ENCODE measurements around the gene WARS2.

The WARS2 gene

DNA sequence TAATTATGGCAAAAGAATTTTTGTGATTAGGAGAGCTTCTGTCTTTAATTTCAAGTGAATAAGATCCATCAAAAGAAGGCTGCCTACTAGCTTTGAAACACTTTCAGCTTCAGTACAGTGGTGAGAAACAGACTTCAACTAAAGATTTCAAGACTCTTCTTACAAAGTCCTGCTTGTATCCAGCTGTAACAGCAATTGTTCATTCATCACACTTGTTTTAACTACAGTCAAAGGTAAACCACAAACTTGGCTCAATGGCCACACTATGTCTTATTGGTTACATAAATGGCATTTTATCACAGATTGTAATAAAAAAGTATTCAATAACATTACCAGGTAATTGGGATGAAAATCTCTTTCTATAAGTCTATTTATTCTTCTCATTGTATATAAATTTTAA is 59.2 kb downstream of the WARS2 start:
- DNase-seq: no peak

DNA sequence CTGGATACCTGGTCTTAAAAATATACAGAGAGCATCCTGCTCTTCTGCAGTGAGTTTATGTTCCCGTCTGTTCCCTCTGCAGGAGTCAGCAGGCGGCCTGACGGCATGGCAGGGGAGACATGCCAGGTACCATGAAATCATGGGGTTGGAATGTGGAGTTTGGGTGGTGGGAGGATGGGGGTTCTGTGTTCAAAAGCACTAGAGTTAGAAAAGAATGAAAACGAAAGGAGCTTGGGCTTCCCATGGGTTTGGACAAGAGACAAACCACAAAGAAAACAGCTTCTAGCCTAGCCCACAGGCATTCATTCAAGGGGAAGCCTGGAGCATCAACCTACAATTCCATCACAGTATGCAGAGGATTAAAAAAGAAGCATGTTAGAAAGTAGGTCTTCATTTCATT is 59.9 kb downstream of the WARS2 start:
- no peak for DNase-seq

- no peak for DNase-seq
Observed at GRCh38 chr1:119079881-119080280, 60.6 kb downstream of the WARS2 start.

DNA sequence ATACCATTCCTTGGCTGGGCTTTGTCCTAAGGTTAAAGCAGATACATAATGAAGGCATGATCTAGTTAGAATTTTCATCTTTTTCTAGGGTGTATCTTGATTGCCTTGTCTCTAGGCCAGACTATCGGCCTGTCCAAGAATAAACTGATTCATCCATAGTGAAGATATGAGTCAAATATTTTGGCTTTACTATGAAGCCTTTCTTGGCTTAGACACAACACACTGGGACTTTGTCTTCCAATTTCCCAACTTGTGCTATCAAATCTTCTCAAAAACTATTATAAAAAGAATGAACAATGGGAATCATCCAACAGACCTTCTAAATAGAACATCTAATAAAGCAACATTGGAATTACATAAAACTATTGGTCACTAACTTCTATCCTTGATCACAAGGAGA is 64.8 kb downstream of the WARS2 start:
- no peak for DNase-seq

- no peak for DNase-seq
Observed at GRCh38 chr1:119071321-119071720, 69.1 kb downstream of the WARS2 start.

DNA sequence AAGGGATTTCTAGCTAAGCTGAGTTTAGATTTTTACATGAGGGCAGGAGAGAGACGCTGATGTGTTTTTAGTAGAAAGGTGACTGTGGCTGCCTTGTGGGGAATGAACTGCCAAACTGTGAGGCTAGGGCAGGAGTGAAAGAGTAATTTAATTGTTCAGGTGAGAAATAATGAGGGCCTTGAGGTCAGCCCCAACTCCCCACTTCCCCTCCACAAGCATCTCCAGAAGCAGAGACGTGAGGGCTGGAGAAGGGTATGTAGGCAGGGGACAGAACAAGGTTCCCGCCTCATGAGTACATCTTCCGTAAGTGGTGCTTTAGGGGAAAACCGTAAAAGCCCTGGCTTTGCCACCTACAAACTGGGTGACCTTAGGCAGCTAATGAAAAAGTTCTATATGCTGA is 70.8 kb downstream of the WARS2 start:
- no peak for DNase-seq

GRCh38 chr1:119068427-119068826 is 72.0 kb downstream of the WARS2 start:
- no peak for DNase-seq

DNA sequence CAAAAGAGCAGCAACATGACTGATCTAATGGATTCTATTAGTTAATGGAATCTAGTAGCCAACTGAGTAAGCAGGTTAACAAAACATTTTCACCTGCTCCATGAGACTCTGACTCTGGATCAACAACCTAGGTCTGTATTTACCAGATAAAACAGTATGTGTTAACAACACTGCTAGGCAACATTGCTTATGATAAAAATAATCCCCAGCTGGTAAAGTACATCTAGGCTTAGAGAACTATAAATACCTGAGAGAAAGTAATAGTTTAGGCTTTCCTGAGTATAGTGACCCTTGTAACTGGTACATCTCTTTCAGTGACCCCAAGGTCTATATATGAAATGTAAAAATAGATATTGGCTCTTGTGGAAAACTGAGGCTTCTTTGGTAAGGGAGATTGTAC is 78.8 kb downstream of the WARS2 start:
- DNase-seq: no peak

DNA sequence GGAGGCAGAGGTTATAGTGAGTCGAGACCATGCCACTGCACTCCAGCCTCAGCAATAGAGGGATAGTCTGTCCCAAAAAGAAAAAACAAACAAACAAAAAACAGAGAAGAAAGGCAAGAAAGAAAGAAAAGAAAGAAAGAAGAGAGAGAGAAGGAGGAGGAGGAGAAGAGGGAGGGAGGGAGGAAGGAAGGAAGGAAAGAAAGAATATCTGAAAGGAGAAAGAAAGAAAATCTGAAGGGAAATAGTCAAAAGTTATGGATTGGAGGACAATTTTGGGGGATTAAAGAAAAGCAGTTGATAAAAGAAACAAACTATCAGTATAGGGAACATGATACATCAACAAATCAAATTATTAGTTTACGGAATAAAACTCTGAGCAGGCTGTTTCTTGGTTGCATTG is 84.9 kb downstream of the WARS2 start:
- no peak for DNase-seq

GRCh38 chr1:119053917-119054316 is 86.5 kb downstream of the WARS2 start:
- DNase-seq: no peak

- no peak for DNase-seq
Observed at GRCh38 chr1:119052267-119052666, 88.2 kb downstream of the WARS2 start.

GRCh38 chr1:119048624-119049404 is 91.6 kb downstream of the WARS2 start:
- DNase-seq: no peak

GRCh38 chr1:119046785-119047438 is 93.5 kb downstream of the WARS2 start:
- no peak for DNase-seq

- no peak for DNase-seq
Observed at GRCh38 chr1:119046429-119046784, 94.0 kb downstream of the WARS2 start.

GRCh38 chr1:119045096-119045746 is 95.2 kb downstream of the WARS2 start:
- DNase-seq: no peak

- DNase-seq: no peak
Observed at GRCh38 chr1:119040906-119041305, 99.5 kb downstream of the WARS2 start.

GRCh38 chr1:119040489-119040888 is 100.0 kb downstream of the WARS2 start:
- no peak for DNase-seq

- DNase-seq: no peak
Observed at GRCh38 chr1:119038363-119038762, 102.1 kb downstream of the WARS2 start.

GRCh38 chr1:119034359-119034758 is 106.1 kb downstream of the WARS2 start:
- DNase-seq: no peak

DNA sequence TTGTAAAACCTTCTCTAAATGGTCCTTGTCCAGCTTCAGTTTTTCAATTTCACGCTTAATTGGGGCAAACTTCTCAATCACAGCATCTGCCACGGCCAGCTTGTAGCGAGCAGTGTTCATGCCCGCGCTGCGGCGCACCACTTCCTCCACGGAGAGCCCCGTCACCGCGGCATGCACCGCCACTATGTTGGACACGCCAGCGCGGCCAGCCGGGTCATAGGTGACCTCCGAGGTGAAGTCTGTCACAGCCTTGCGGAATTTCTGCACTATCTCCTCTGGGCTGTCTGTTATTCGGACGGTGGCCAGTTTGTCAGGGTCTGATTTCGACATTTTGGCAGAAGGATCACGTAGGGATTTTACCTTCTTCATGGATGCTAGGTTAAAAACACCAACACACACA is 107.5 kb downstream of the WARS2 start:
- no peak for DNase-seq

- DNase-seq: no peak
Observed at GRCh38 chr1:119027759-119028158, 112.7 kb downstream of the WARS2 start.

DNA sequence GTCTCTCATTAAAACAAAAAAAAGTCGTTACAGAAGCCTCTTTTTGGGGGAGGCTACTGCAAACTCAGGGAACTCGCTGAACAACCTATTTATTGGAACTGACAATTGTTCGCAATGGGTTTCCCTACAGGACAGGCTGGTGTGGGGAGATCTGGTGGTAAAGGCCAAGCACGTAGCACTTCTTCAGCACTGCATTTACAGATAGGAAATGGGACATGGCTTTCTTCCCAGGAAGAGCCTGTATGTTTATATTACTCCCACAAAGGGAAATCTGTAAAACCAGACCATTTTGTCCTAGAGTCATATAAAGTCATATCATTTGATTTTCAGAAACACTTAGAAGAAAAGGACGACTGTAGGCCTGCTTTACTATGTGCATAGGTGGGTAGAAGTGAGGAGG is 113.5 kb downstream of the WARS2 start:
- no peak for DNase-seq

GRCh38 chr1:119015547-119015946 is 124.9 kb downstream of the WARS2 start:
- no peak for DNase-seq

DNA sequence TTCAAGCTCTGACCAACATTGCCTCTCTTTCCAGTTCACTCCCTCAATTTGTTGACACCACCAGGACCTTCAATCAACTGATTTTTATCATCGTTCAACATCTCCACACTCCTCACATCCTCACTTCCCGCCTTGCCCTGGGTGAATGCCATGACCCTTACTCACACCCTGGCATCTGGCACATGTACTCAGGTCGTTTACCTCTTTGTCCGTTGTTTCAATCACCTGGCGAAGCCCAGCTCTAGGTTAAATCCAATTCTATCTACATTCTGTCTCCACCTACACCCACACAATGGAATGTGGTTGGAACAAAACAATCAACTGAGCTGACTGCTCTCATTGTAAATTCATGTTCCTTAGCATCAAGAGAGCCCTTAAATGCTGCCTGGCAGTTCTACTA is 128.1 kb downstream of the WARS2 start:
- no peak for DNase-seq
